ENCODE results near the gene EDNRB.

The EDNRB gene

DNA sequence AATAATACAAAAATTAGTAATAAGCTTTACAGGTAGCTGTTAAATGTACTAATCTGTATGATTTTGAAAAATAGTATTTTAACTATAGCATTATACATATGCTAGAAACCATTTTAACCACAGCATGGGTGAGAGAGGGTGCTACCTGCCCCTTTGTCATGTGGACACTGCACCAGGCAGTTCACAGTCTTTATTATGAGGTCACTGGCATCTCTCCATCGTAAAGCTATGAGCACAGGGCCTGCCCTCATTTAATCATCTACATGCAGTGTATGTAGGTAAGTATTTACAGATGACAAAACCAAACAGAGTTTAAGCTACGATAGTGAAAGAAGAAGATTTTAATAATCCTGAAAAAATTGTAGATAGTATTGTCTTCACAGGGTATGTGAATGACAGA lies 21.7 kb downstream of the EDNRB start:
- Histone ChIP-seq H3K27me3 (ENCODE audit: insufficient read depth, low read length) (no peaks in the 10 kb centered on the region), H3K9me3 (ENCODE audit: low read length) (no peaks in the 10 kb centered on the region), H3K4me1 (ENCODE audit: insufficient read depth, low read length, severe bottlenecking) (no peaks in the 10 kb centered on the region), H3K9me2 (ENCODE audit: low read depth, low read length) (no peaks in the 10 kb centered on the region), H3K9ac (ENCODE audit: low read length) (no peak overlapping the region), H3F3A (ENCODE audit: insufficient read depth, low read length) (no peaks in the 10 kb centered on the region), H3K27ac (ENCODE audit: low read depth, low read length, poor library complexity, severe bottlenecking) (no peak overlapping the region), H3K4me3 (ENCODE audit: low read depth, low read length, poor library complexity, severe bottlenecking) (no peak overlapping the region), H3K79me2 (ENCODE audit: insufficient read depth, low read length) (no peaks in the 10 kb centered on the region), H3K36me3 (ENCODE audit: insufficient read depth, low read length) (no peaks in the 10 kb centered on the region), H3K4me2 (ENCODE audit: low read length) (no peak overlapping the region), H4K20me1 (ENCODE audit: insufficient read depth, low read length) (no peaks in the 10 kb centered on the region), H2AFZ (ENCODE audit: low read length) (no peak overlapping the region)
- no peak for TF ChIP-seq EZH2 (IDR thresholded peaks at IDR 0.05; ENCODE audit: borderline replicate concordance, low read length)
- TF ChIP-seq, protein P1, sequence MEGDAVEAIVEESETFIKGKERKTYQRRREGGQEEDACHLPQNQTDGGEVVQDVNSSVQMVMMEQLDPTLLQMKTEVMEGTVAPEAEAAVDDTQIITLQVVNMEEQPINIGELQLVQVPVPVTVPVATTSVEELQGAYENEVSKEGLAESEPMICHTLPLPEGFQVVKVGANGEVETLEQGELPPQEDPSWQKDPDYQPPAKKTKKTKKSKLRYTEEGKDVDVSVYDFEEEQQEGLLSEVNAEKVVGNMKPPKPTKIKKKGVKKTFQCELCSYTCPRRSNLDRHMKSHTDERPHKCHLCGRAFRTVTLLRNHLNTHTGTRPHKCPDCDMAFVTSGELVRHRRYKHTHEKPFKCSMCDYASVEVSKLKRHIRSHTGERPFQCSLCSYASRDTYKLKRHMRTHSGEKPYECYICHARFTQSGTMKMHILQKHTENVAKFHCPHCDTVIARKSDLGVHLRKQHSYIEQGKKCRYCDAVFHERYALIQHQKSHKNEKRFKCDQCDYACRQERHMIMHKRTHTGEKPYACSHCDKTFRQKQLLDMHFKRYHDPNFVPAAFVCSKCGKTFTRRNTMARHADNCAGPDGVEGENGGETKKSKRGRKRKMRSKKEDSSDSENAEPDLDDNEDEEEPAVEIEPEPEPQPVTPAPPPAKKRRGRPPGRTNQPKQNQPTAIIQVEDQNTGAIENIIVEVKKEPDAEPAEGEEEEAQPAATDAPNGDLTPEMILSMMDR (IDR thresholded peaks at IDR 0.05; ENCODE audit: low read length) = no peak

DNA sequence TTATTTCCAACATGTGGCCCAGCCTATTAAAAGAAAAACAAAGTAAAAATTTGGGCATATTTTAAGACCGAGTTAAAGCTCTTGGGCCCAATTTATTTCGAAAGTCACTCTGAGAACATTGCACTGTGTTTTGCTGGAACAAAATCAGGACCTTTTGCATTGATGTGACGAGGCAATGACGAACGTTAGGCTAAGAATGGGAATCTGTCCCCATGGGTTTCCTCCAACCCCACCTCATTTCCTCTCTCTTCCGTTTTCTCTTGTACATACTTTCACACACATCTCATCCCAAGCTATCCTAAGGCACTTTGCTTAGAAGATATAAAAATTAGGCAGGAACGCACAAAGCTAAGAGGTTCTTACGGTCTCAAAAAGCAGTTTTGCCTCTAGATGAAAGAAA lies 22.1 kb downstream of the EDNRB start:
- Histone ChIP-seq H3K27me3 (ENCODE audit: insufficient read depth, low read length) (no peaks in the 10 kb centered on the region), H3K4me1 (ENCODE audit: insufficient read depth, low read length, severe bottlenecking) (no peaks in the 10 kb centered on the region), H3K9ac (ENCODE audit: low read length) (no peak overlapping the region), H2AFZ (ENCODE audit: low read length) (no peak overlapping the region), H3F3A (ENCODE audit: insufficient read depth, low read length) (no peaks in the 10 kb centered on the region), H3K4me2 (ENCODE audit: low read length) (no peak overlapping the region), H3K79me2 (ENCODE audit: insufficient read depth, low read length) (no peaks in the 10 kb centered on the region), H3K36me3 (ENCODE audit: insufficient read depth, low read length) (no peaks in the 10 kb centered on the region), H3K9me3 (ENCODE audit: low read length) (no peaks in the 10 kb centered on the region), H3K4me3 (ENCODE audit: low read depth, low read length, poor library complexity, severe bottlenecking) (no peak overlapping the region), H3K9me2 (ENCODE audit: low read depth, low read length) (no peaks in the 10 kb centered on the region), H4K20me1 (ENCODE audit: insufficient read depth, low read length) (no peaks in the 10 kb centered on the region), H3K27ac (ENCODE audit: low read depth, low read length, poor library complexity, severe bottlenecking) (no peak overlapping the region)
- TF ChIP-seq, protein P1 (IDR thresholded peaks at IDR 0.05; ENCODE audit: low read length) = no peak
- TF ChIP-seq EZH2 (IDR thresholded peaks at IDR 0.05; ENCODE audit: borderline replicate concordance, low read length) = no peak

DNA sequence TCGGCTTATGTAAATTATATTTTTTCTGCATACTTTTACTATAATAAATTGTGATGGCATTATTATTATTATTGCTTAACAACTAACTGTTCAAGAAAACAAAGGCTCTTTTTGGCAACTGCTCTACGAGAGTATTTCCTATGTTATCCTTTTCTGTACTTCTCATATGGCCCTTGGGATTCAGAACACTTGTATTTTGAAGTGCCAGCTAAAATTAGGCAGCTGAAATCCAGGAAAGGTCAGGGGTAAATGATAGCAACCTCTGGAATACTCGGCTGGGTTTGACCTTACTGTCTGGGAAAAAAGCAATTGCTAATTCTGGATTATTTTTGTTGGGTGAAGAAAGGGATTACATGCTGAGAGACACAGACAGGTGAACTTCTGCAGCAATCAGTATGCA lies 23.9 kb downstream of the EDNRB start:
- TF ChIP-seq, protein P1 (IDR thresholded peaks at IDR 0.05; ENCODE audit: low read length) = no peak
- TF ChIP-seq EZH2 (IDR thresholded peaks at IDR 0.05; ENCODE audit: borderline replicate concordance, low read length) = no peak
- no peak overlapping the region for H3K4me2 ChIP-seq (ENCODE audit: low read length)
- no peaks in the 10 kb centered on the region for H3F3A ChIP-seq (ENCODE audit: insufficient read depth, low read length)
- H3K36me3 ChIP-seq (ENCODE audit: insufficient read depth, low read length) = no peaks in the 10 kb centered on the region
- no peak overlapping the region for H2AFZ ChIP-seq (ENCODE audit: low read length)
- no peak overlapping the region for H3K27ac ChIP-seq (ENCODE audit: low read depth, low read length, poor library complexity, severe bottlenecking)
- no peak overlapping the region for H3K9ac ChIP-seq (ENCODE audit: low read length)
- no peaks in the 10 kb centered on the region for H3K4me1 ChIP-seq (ENCODE audit: insufficient read depth, low read length, severe bottlenecking)
- H3K4me3 ChIP-seq (ENCODE audit: low read depth, low read length, poor library complexity, severe bottlenecking) = no peak overlapping the region
- no peaks in the 10 kb centered on the region for H3K9me3 ChIP-seq (ENCODE audit: low read length)
- H3K9me2 ChIP-seq (ENCODE audit: low read depth, low read length) = no peaks in the 10 kb centered on the region
- H4K20me1 ChIP-seq (ENCODE audit: insufficient read depth, low read length) = no peaks in the 10 kb centered on the region
- H3K27me3 ChIP-seq (ENCODE audit: insufficient read depth, low read length) = no peaks in the 10 kb centered on the region
- no peaks in the 10 kb centered on the region for H3K79me2 ChIP-seq (ENCODE audit: insufficient read depth, low read length)
